ENCODE results near the gene EPGN. TPM values are rescaled to one million over a fixed set of nuclear protein-coding genes. Genes with fewer than 3 reads are reported as not detected.

Gene EPGN
- total and polyA plus RNA-seq, 2 experiments from 2014 or later: not detected

GRCh38 chr4:74283614-74284013, 24.7 kb upstream of the EPGN start:
- peak in 1 of 2 donors; percentile 25 for DNase-seq (ENCODE audit: low read depth in 1 of 2, low spot score in 1 of 2)
- Histone ChIP-seq H3K4me1 (ENCODE audit: low read depth) (no peaks in the 10 kb centered on the region), H3K36me3 (no peaks in the 10 kb centered on the region), H3K9me3 (ENCODE audit: low read depth) (no peaks in the 10 kb centered on the region), H3K27me3 (no peaks in the 10 kb centered on the region), H3K27ac (no peak overlapping the region), H3K4me3 (no peak overlapping the region)
- no peak for TF ChIP-seq CTCF (IDR thresholded peaks at IDR 0.05; ENCODE audit: low read depth, low read length)

GRCh38 chr4:74284053-74284452, 24.2 kb upstream of the EPGN start:
- Histone ChIP-seq H3K27me3 (no peaks in the 10 kb centered on the region), H3K4me3 (no peak overlapping the region), H3K4me1 (ENCODE audit: low read depth) (no peaks in the 10 kb centered on the region), H3K27ac (no peak overlapping the region), H3K9me3 (ENCODE audit: low read depth) (no peaks in the 10 kb centered on the region), H3K36me3 (no peaks in the 10 kb centered on the region)
- peak in 1 of 2 donors; percentile 35 for DNase-seq (ENCODE audit: low read depth in 1 of 2, low spot score in 1 of 2)
- no peak for TF ChIP-seq CTCF (IDR thresholded peaks at IDR 0.05; ENCODE audit: low read depth, low read length)

GRCh38 chr4:74287164-74287563, 21.1 kb upstream of the EPGN start:
- no peak overlapping the region for H3K27ac ChIP-seq
- no peaks in the 10 kb centered on the region for H3K36me3 ChIP-seq
- no peak for TF ChIP-seq CTCF (IDR thresholded peaks at IDR 0.05; ENCODE audit: low read depth, low read length)
- no peaks in the 10 kb centered on the region for H3K9me3 ChIP-seq (ENCODE audit: low read depth)
- no peaks in the 10 kb centered on the region for H3K27me3 ChIP-seq
- no peak for DNase-seq (ENCODE audit: low read depth in 1 of 2, low spot score in 1 of 2)
- H3K4me3 ChIP-seq: no peak overlapping the region
- no peaks in the 10 kb centered on the region for H3K4me1 ChIP-seq (ENCODE audit: low read depth)

- DNase-seq (ENCODE audit: low read depth in 1 of 2, low spot score in 1 of 2): no peak
- H3K36me3 ChIP-seq: no peaks in the 10 kb centered on the region
- H3K9me3 ChIP-seq (ENCODE audit: low read depth): no peaks in the 10 kb centered on the region
- H3K27ac ChIP-seq: no peak overlapping the region
- TF ChIP-seq CTCF (IDR thresholded peaks at IDR 0.05; ENCODE audit: low read depth, low read length): no peak
- H3K27me3 ChIP-seq: no peaks in the 10 kb centered on the region
- H3K4me1 ChIP-seq (ENCODE audit: low read depth): no peaks in the 10 kb centered on the region
- H3K4me3 ChIP-seq: no peak overlapping the region
Measured at GRCh38 chr4:74287791-74288190, 20.5 kb upstream of the EPGN start.

- no peaks in the 10 kb centered on the region for H3K27me3 ChIP-seq
- H3K9me3 ChIP-seq (ENCODE audit: low read depth): no peaks in the 10 kb centered on the region
- no peaks in the 10 kb centered on the region for H3K4me1 ChIP-seq (ENCODE audit: low read depth)
- no peak overlapping the region for H3K27ac ChIP-seq
- no peak overlapping the region for H3K4me3 ChIP-seq
- no peak for TF ChIP-seq CTCF (IDR thresholded peaks at IDR 0.05; ENCODE audit: low read depth, low read length)
- H3K36me3 ChIP-seq: no peaks in the 10 kb centered on the region
- no peak for DNase-seq (ENCODE audit: low read depth in 1 of 2, low spot score in 1 of 2)
Measured at GRCh38 chr4:74291471-74291870, 16.8 kb upstream of the EPGN start.

Measured in cardiac muscle cell (in vitro differentiated cells and primary cell).